CD4-positive, alpha-beta T cell treated with Interleukin-4 for 4 hours (primary cell): Measurements from ENCODE around the gene NAV3.
"Not testable (repeated sequence)": the region's sequence is repeated elsewhere in the genome, so short reads cannot be mapped to it uniquely, and the experiment has no call there.

Source experiments
- DNase-seq: peaks from one replicate; pipeline ENCODE4 v3.0.0-alpha.2; 2020

Gene NAV3

DNA sequence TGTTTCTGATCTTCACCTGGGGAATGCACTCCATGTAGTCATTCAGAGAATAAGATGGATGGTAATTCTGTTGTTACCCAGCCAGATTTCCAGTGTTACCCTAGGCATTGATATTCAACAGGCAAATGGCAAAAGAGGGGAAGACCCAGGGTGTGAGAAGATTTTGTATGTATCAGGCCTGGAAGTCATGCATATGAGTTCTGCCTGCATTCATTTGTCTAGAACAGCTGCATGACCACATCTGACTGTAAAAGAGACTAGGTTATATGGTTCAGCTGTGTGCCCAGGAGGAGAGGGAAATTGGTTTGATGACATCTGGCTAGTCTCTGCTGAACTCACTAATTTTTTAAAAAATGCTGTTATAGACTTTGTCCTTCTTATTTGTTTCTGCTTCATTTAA is 224.9 kb downstream of the NAV3 start:
- DNase-seq: no peak

DNA sequence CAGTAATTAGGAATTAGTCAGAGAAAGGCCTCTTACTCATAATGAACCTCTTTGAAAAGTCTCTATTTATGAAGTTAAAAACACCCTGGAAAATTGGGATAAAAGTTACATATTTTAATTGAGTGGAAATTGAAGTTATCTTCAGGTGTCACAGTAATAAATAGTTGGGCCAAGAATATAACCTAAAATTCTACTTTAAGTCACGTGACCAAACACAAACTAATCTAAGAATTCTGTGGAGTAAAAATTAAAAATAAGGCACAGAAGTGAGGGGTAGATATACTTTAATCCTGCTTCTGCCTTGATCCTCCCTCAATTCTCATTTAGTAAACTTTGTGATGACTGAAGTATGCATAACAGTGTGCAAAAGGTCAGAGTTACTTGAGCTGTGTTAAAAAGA is 226.4 kb downstream of the NAV3 start:
- no peak for DNase-seq

DNA sequence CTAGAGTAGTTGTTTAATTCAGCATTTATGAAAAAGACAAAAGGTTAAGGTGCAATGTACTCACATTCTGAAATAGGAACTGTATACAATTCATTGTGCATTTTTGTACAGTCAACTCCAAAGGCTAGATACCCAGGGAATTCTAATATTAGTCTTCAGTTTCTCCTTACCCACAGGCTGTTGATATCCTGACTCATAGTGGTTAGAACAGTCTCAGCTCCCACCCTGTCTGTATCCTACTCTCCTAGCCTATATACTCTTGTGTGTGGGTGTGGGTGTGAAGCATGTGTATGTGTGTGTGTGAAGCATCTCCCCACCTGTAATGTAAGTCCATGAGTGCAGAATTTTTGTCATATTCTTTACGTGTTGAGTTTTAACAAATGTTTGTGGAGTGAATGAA is 229.5 kb downstream of the NAV3 start:
- no peak for DNase-seq

GRCh38 chr12:78062786-78063185 is 232.1 kb downstream of the NAV3 start:
- no peak for DNase-seq

DNA sequence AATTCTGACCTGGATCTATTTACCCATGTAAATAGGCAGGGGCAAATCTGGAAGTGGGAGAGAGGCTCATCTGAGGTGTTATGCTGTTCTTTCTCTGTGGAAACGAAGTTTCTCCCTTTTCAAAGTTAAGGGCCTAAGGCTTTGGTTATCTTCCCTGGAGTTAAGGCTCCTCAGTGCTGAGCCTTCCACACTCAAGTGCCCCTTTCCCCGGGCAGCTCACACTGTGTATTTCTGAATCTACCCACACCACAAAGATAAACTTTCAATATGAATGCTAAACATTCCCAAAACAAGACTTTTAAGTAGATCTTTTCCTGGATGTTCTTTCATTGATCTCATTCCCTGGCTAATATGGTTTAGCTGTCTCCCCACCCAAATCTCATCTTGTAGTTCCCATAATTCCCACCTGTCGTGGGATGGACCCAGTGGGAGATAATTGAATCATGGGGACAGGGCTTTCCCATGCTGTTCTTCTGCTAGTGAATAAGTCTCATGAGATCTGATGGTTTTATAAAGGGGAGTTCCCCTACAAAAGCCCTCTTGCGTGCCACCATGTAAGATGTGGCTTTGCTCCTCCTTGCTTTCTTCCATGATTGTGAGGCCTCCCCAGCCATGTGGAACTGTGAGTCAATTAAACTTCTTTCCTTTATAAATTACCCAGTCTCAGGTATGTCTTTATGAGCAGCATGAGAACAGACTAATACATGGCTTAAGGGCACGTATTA is 251.1 kb downstream of the NAV3 start:
- no peak for DNase-seq

- DNase-seq: no peak
Measured at GRCh38 chr12:78085542-78086182, 255.0 kb downstream of the NAV3 start.

GRCh38 chr12:78086553-78087362 is 256.1 kb downstream of the NAV3 start:
- no peak for DNase-seq

GRCh38 chr12:78087363-78087675 is 256.6 kb downstream of the NAV3 start:
- DNase-seq: no peak

GRCh38 chr12:78088391-78088832 is 257.7 kb downstream of the NAV3 start:
- DNase-seq: no peak

GRCh38 chr12:78090266-78090665 is 259.6 kb downstream of the NAV3 start:
- no peak for DNase-seq

DNA sequence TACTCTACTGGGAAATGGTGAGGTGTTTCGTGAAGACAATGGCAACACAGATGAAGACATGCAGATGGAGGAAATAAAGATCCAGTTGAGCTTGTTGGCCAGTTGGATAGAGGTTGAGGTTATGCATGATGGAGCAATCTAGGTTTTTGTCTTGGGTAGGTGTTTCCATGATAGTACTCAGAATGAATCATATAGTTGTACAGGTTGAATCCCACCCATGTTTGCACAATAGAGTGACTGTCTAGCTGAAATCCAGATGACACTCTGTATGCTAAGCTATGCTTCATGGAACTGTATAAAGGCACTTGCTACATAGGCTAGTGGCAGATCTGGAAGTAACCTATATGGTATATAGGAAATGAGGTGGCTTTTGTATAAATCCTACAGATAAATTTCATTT is 264.9 kb downstream of the NAV3 start:
- no peak for DNase-seq

GRCh38 chr12:78096909-78097597 is 266.4 kb downstream of the NAV3 start:
- DNase-seq: no peak

DNA sequence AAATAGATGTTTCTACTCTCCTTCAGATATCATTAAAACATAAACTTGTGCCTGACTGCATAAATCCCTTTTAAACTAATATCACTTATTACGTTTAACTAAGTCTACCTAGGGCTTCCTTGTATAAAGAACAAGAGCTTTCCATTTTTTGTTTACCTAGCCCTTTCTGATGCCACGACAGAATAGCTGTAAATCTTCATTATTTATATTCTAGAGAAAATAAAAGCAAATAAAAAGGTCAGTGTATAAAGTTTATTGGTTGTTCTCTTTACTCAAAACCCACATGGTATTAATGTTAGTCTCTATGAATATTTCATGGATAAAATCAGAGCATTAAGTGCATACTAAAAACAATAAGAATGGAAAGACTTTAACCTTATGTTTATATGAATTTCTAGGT is 269.1 kb downstream of the NAV3 start:
- DNase-seq: no peak

DNA sequence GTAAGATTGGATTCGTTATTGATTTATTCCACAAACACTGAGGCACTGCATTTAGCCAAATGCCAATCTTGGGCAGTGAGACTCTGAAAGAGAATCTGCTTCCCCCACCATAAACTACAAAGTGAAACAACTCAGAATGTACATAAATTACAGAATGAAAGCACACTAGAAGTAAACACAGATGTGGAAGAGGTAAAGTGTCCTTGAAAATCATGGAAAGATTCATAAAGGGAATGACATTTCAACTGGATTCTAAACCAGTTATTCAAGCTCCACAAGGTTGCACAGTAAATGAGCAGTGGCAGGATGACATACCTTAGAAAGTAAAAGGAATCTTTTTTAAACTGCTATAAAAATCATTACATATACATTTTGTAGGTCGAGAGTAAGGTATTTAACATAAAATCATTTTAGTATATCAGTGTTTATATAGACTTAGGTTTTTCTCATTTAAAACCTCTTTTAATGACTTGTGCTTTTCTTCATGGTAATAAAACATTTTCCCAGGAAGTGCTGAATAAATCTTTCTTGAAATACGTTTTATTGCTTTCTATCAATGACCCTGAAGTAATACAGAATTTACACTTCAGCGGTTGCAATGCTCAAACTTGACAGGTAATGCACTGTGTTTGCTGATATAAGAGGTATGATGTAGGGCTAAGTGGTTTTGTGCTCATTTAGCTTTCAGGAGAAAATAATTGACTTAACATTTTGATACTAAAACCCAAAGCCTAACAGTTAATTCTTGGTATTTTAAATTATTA is 270.6 kb downstream of the NAV3 start:
- no peak for DNase-seq

GRCh38 chr12:78101946-78102635 is 271.4 kb downstream of the NAV3 start:
- no peak for DNase-seq

DNA sequence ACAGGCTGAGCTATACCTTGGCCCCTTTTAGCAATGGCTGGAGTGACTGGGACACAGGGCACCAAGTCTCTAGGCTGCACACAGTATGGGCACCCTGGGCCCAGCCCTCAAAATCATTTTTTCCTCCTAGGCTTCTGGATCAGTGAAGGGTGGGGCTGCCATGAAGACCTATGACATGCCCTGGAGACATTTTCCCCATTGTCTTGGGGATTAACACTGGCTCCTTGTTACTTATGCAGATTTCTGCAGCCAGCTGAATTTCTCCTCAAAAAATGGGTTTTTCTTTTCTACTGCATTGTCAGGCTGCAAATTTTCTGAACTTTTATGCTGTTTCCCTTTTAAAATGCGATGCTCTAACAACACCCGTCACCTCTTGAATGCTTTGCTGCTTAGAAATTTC is 272.1 kb downstream of the NAV3 start:
- not testable (repeated sequence) for DNase-seq

GRCh38 chr12:78115889-78116288 is 285.2 kb downstream of the NAV3 start:
- no peak for DNase-seq

DNA sequence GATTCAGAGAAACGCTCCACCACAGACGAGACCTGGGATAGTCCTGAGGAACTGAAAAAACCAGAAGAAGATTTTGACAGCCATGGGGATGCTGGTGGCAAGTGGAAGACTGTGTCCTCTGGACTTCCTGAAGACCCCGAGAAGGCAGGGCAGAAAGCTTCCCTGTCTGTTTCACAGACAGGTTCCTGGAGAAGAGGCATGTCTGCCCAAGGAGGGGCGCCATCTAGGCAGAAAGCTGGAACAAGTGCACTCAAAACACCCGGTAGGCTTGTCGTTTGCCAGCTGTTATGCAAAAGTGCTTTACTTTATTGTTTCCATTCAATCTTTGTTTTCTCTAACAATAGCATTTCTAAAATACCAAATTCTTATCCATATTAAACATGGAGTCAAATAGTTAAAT is 287.3 kb downstream of the NAV3 start:
- DNase-seq: no peak

GRCh38 chr12:78118486-78118885 is 287.8 kb downstream of the NAV3 start:
- no peak for DNase-seq

DNA sequence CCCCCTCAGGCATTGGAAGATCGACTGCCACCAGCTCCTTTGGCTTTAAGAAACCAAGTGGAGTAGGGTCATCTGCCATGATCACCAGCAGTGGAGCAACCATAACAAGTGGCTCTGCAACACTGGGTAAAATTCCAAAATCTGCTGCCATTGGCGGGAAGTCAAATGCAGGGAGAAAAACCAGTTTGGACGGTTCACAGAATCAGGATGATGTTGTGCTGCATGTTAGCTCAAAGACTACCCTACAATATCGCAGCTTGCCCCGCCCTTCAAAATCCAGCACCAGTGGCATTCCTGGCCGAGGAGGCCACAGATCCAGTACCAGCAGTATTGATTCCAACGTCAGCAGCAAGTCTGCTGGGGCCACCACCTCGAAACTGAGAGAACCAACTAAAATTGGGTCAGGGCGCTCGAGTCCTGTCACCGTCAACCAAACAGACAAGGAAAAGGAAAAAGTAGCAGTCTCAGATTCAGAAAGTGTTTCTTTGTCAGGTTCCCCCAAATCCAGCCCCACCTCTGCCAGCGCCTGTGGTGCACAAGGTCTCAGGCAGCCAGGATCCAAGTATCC is 288.7 kb downstream of the NAV3 start:
- no peak for DNase-seq

- DNase-seq: no peak
Measured at GRCh38 chr12:78120306-78120705, 289.6 kb downstream of the NAV3 start.
